HG03095 (cell line): ENCODE measurements around the gene SLC44A1.

ENCODE experiments used
- ATAC-seq: cut with Tn5 transposase; IDR thresholded peaks from one replicate; pipeline ENCODE4 v1.9.1; 2021; ENCODE audit warnings: moderate library complexity; ENCODE audit not compliant: unreplicated experiment

The SLC44A1 gene

GRCh38 chr9:105449081-105449480 is 204.6 kb downstream of the SLC44A1 start:
- ATAC-seq: no peak

GRCh38 chr9:105452185-105452584 is 207.7 kb downstream of the SLC44A1 start:
- no peak for ATAC-seq

GRCh38 chr9:105455836-105456475 is 211.5 kb downstream of the SLC44A1 start:
- ATAC-seq: no peak

GRCh38 chr9:105457560-105458294 is 213.3 kb downstream of the SLC44A1 start:
- ATAC-seq: no peak

- ATAC-seq: no peak
Observed at GRCh38 chr9:105458404-105458803, 214.0 kb downstream of the SLC44A1 start.

- no peak for ATAC-seq
Observed at GRCh38 chr9:105459336-105459735, 214.9 kb downstream of the SLC44A1 start.

GRCh38 chr9:105466898-105467455 is 222.5 kb downstream of the SLC44A1 start:
- ATAC-seq: no peak

GRCh38 chr9:105468875-105469274 is 224.4 kb downstream of the SLC44A1 start:
- ATAC-seq: no peak

GRCh38 chr9:105473221-105473620 is 228.8 kb downstream of the SLC44A1 start:
- ATAC-seq: no peak

- no peak for ATAC-seq
Observed at GRCh38 chr9:105475302-105475701, 230.9 kb downstream of the SLC44A1 start.

GRCh38 chr9:105479846-105480245 is 235.4 kb downstream of the SLC44A1 start:
- no peak for ATAC-seq

- peak; percentile 71 for ATAC-seq
Observed at GRCh38 chr9:105483618-105484017, 239.2 kb downstream of the SLC44A1 start.

GRCh38 chr9:105484226-105484625 is 239.8 kb downstream of the SLC44A1 start:
- ATAC-seq: no peak

- ATAC-seq: no peak
Observed at GRCh38 chr9:105485131-105485530, 240.7 kb downstream of the SLC44A1 start.
